Liver (tissue), 9 donors: Measurements from ENCODE around the gene ST6GALNAC5. TPM values are rescaled to one million over a fixed set of nuclear protein-coding genes. Genes with fewer than 3 reads are reported as not detected.

ENCODE experiments used
- DNase-seq: peaks from one replicate; pipeline ENCODE4 v3.0.0-alpha.2; 2017; ENCODE audit warnings: low spot score
- H3K27ac ChIP-seq, 2 donors: one replicate each; pipeline ENCODE4 v1.7.0; 2013; ENCODE audit warnings: inconsistent platforms in 2 of 2, low read length in 2 of 2, control low read depth in 1 of 2, low read depth in 1 of 2, mild to moderate bottlenecking in 1 of 2
- H3K27me3 ChIP-seq, 4 donors: one replicate each; pipeline versions ENCODE4 v1.6.1 to v1.7.0; 2013; ENCODE audit warnings: low read length in 3 of 4, inconsistent platforms in 1 of 4, mild to moderate bottlenecking in 1 of 4, moderate library complexity in 1 of 4; ENCODE audit not compliant: control insufficient read depth in 4 of 4, insufficient read depth in 4 of 4
- H3K36me3 ChIP-seq, 4 donors: one replicate each; pipeline versions ENCODE4 v1.6.1 to v1.7.0; 2013; ENCODE audit warnings: low read length in 3 of 4, mild to moderate bottlenecking in 3 of 4, low read depth in 1 of 4, moderate library complexity in 1 of 4; ENCODE audit not compliant: control insufficient read depth in 4 of 4, insufficient read depth in 3 of 4
- H3K4me1 ChIP-seq, 4 donors: one replicate each; pipeline versions ENCODE4 v1.6.1 to v1.7.0; 2013; ENCODE audit warnings: low read length in 3 of 4, mild to moderate bottlenecking in 3 of 4, moderate library complexity in 1 of 4; ENCODE audit not compliant: control insufficient read depth in 4 of 4, insufficient read depth in 4 of 4
- H3K4me3 ChIP-seq, 3 donors: one replicate each; pipeline versions ENCODE4 v1.6.1 to v1.7.0; 2013; ENCODE audit warnings: low read length in 3 of 3, control low read depth in 1 of 3, low read depth in 1 of 3, mild to moderate bottlenecking in 1 of 3
- H3K9ac ChIP-seq, 2 donors: one replicate each; pipeline ENCODE4 v1.7.0; 2013; ENCODE audit warnings: low read length in 2 of 2, mild to moderate bottlenecking in 2 of 2, moderate library complexity in 2 of 2, control low read depth in 1 of 2, low read depth in 1 of 2
- H3K9me3 ChIP-seq, 4 donors: one replicate each; pipeline versions ENCODE4 v1.6.1 to v1.7.0; 2013; ENCODE audit warnings: low read length in 3 of 4; ENCODE audit not compliant: control insufficient read depth in 4 of 4
- EGR1 ChIP-seq, 2 donors: IDR thresholded peaks; 2 replicates each; pipeline ENCODE4 v1.6.1; 2016 to 2018; ENCODE audit warnings: antibody characterized with exemption in 2 of 2, low read depth in 2 of 2
- FOXA1 ChIP-seq: IDR thresholded peaks from 2 replicates; pipeline ENCODE4 v1.6.1; 2016; ENCODE audit warnings: antibody characterized with exemption
- FOXA2 ChIP-seq: IDR thresholded peaks from 2 replicates; pipeline ENCODE4 v1.6.1; 2016; ENCODE audit warnings: antibody characterized with exemption
- GABPA ChIP-seq, 2 donors: IDR thresholded peaks in 1 of 2; conservative IDR thresholded peaks in 1 of 2; 2 replicates each; pipeline ENCODE4 v1.6.1; 2016; ENCODE audit warnings: antibody characterized with exemption in 2 of 2, mild to moderate bottlenecking in 1 of 2, moderate library complexity in 1 of 2
- HNF4A ChIP-seq, 2 donors: conservative IDR thresholded peaks; 2 replicates each; pipeline ENCODE4 v1.6.1; 2016; ENCODE audit warnings: antibody characterized with exemption in 2 of 2, mild to moderate bottlenecking in 2 of 2
- HNF4G ChIP-seq: IDR thresholded peaks from 2 replicates; pipeline ENCODE4 v1.6.1; 2016; ENCODE audit warnings: antibody characterized with exemption
- JUND ChIP-seq, 2 donors: IDR thresholded peaks; 2 replicates each; pipeline ENCODE4 v1.6.1; 2016; ENCODE audit warnings: antibody characterized with exemption in 2 of 2
- NR2F2 ChIP-seq: IDR thresholded peaks from 2 replicates; pipeline ENCODE4 v1.6.1; 2016; ENCODE audit warnings: antibody characterized with exemption
- RAD21 ChIP-seq, 2 donors: IDR thresholded peaks; 2 replicates each; pipeline ENCODE4 v1.6.1; 2016; ENCODE audit warnings: antibody characterized with exemption in 2 of 2, mild to moderate bottlenecking in 2 of 2
- RXRA ChIP-seq, 2 donors: IDR thresholded peaks; 2 replicates each; pipeline ENCODE4 v1.6.1; 2017 to 2018; ENCODE audit warnings: antibody characterized with exemption in 2 of 2, mild to moderate bottlenecking in 1 of 2
- SP1 ChIP-seq: IDR thresholded peaks from 2 replicates; pipeline ENCODE4 v1.6.1; 2018; ENCODE audit warnings: antibody characterized with exemption, mild to moderate bottlenecking
- TAF1 ChIP-seq: conservative IDR thresholded peaks from 2 replicates; pipeline ENCODE4 v1.6.1; 2016; ENCODE audit warnings: antibody characterized with exemption, mild to moderate bottlenecking
- YY1 ChIP-seq: IDR thresholded peaks from 2 replicates; pipeline ENCODE4 v1.6.1; 2016; ENCODE audit warnings: antibody characterized with exemption, mild to moderate bottlenecking
- WGBS: extraction: QIAGEN DNeasy Blood & Tissue Kit; methylation state at CpG from one replicate; pipeline ENCODE4 v1.1.7; 2013; 5-methylcytosine and 5-hydroxymethylcytosine counted together
- polyA plus RNA-seq, 2 donors: library from polyadenylated mRNA; stranded (reverse) in 1 of 2; unstranded in 1 of 2; fragments of 200-250 nt in 1 of 2; fragments of >200 nt in 1 of 2; fragmentation: Nextera tagmentation in 1 of 2; extraction: Ambion mirVana in 1 of 2; gene quantifications; one replicate each; pipeline versions ENCODE4 v1.2.1 to v1.2.3, GENCODE V29; 2013 to 2015
- total RNA-seq, 2 donors: library from RNA; depleted of rRNA; stranded (reverse); fragments of >200 nt; gene quantifications; one replicate each; pipeline ENCODE4 v1.2.3, GENCODE V29; 2014
- TF ChIP-seq, protein P1 (sequence below): IDR thresholded peaks from 2 replicates; pipeline ENCODE4 v1.6.1; 2016; ENCODE audit warnings: antibody characterized with exemption
- TF ChIP-seq, protein P2 (sequence below): IDR thresholded peaks from 2 replicates; pipeline ENCODE4 v1.6.1; 2016; ENCODE audit warnings: antibody characterized with exemption
- TF ChIP-seq, protein P3 (sequence below): IDR thresholded peaks from 2 replicates; pipeline ENCODE4 v1.6.1; 2016; ENCODE audit warnings: antibody characterized with exemption
- TF ChIP-seq, protein P4 (sequence below): IDR thresholded peaks from 2 replicates; pipeline ENCODE4 v1.6.1; 2016; ENCODE audit warnings: antibody characterized with exemption, mild to moderate bottlenecking
- donor health status: healthy.
- donor health status: healthy.
- donor health status: healthy.
- donor health status: healthy.
- donor health status: healthy.

The ST6GALNAC5 gene
- total and polyA plus RNA-seq, 4 donors = 0.09 to 0.17 TPM; not detected in 2

DNA sequence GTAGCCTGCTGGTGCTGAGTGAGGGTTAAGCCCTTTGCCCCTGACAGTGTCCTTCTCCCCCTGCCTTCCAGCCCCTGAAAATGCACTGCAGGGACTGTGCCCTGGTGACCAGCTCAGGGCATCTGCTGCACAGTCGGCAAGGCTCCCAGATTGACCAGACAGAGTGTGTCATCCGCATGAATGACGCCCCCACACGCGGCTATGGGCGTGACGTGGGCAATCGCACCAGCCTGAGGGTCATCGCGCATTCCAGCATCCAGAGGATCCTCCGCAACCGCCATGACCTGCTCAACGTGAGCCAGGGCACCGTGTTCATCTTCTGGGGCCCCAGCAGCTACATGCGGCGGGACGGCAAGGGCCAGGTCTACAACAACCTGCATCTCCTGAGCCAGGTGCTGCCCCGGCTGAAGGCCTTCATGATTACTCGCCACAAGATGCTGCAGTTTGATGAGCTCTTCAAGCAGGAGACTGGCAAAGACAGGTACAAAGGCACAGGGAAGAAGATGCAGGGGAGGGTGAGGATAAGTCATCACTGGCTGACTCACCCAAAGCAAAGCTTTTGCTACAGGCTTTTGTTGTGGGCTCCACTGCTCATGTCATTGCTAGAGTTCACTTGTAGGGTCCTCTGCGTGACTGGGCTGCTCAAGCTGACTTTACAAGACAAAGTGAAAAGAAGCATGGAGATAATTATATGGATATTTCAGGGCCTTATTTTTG, 177.0 kb downstream of the ST6GALNAC5 start:
- no peak overlapping the region for H3K27ac ChIP-seq
- WGBS = 89% methylated on average over 20 of the region's 20 CpGs
- H3K36me3 ChIP-seq = no peaks in the 10 kb centered on the region
- no peak overlapping the region for H3K9ac ChIP-seq
- no peaks in the 10 kb centered on the region for H3K4me1 ChIP-seq
- no peak overlapping the region for H3K4me3 ChIP-seq
- no peaks in the 10 kb centered on the region for H3K9me3 ChIP-seq
- TF ChIP-seq EGR1 (IDR thresholded peaks at IDR 0.05; ENCODE audit: low read depth in 2 of 2) (no peak), RAD21 (IDR thresholded peaks at IDR 0.05) (no peak), TAF1 (no peak), HNF4G (no peak), YY1 (no peak), HNF4A (conservative IDR thresholded peaks at IDR 0.05) (no peak), GABPA (IDR thresholded peaks at IDR 0.05 in 1 of 2, conservative IDR thresholded peaks at IDR 0.05 in 1 of 2) (no peak), RXRA (IDR thresholded peaks at IDR 0.05) (no peak), FOXA2 (no peak)
- TF ChIP-seq, protein P1, sequence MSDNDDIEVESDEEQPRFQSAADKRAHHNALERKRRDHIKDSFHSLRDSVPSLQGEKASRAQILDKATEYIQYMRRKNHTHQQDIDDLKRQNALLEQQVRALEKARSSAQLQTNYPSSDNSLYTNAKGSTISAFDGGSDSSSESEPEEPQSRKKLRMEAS = no peak
- no peak for DNase-seq
- no peaks in the 10 kb centered on the region for H3K27me3 ChIP-seq

DNA sequence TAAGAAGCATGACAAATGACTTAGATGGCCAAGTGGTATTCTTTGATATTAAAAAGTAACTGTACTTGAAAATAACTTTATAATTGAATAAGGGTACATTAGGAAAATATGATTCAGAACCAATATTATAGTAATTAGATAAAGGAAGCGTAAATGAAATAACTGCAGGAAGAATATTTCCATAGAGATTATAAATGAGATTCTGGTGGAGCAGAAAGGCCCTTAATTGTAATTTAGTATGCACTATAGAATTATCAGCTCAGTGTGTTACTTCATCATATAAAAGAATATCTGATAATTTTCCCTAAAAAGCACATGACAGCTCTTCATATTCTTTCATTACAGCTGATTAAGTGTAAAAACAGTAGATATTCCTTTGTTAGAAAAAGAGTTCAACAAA, 180.3 kb downstream of the ST6GALNAC5 start:
- Histone ChIP-seq H3K4me1 (no peaks in the 10 kb centered on the region), H3K27ac (no peak overlapping the region), H3K9me3 (no peaks in the 10 kb centered on the region), H3K36me3 (no peaks in the 10 kb centered on the region), H3K9ac (no peak overlapping the region), H3K27me3 (no peaks in the 10 kb centered on the region), H3K4me3 (no peak overlapping the region)
- 92% methylated on average over 1 of the region's 1 CpG for WGBS
- TF ChIP-seq SP1 (no peak), FOXA1 (no peak), GABPA (IDR thresholded peaks at IDR 0.05 in 1 of 2, conservative IDR thresholded peaks at IDR 0.05 in 1 of 2) (no peak), HNF4A (conservative IDR thresholded peaks at IDR 0.05) (no peak), HNF4G (no peak), YY1 (no peak), NR2F2 (no peak), EGR1 (IDR thresholded peaks at IDR 0.05; ENCODE audit: low read depth in 2 of 2) (no peak), TAF1 (no peak), JUND (IDR thresholded peaks at IDR 0.05) (no peak), RAD21 (IDR thresholded peaks at IDR 0.05) (no peak)
- TF ChIP-seq, protein P2, sequence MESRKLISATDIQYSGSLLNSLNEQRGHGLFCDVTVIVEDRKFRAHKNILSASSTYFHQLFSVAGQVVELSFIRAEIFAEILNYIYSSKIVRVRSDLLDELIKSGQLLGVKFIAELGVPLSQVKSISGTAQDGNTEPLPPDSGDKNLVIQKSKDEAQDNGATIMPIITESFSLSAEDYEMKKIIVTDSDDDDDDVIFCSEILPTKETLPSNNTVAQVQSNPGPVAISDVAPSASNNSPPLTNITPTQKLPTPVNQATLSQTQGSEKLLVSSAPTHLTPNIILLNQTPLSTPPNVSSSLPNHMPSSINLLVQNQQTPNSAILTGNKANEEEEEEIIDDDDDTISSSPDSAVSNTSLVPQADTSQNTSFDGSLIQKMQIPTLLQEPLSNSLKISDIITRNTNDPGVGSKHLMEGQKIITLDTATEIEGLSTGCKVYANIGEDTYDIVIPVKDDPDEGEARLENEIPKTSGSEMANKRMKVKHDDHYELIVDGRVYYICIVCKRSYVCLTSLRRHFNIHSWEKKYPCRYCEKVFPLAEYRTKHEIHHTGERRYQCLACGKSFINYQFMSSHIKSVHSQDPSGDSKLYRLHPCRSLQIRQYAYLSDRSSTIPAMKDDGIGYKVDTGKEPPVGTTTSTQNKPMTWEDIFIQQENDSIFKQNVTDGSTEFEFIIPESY = no peak
- TF ChIP-seq, protein P3, sequence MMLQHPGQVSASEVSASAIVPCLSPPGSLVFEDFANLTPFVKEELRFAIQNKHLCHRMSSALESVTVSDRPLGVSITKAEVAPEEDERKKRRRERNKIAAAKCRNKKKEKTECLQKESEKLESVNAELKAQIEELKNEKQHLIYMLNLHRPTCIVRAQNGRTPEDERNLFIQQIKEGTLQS = no peak
- TF ChIP-seq, protein P4, sequence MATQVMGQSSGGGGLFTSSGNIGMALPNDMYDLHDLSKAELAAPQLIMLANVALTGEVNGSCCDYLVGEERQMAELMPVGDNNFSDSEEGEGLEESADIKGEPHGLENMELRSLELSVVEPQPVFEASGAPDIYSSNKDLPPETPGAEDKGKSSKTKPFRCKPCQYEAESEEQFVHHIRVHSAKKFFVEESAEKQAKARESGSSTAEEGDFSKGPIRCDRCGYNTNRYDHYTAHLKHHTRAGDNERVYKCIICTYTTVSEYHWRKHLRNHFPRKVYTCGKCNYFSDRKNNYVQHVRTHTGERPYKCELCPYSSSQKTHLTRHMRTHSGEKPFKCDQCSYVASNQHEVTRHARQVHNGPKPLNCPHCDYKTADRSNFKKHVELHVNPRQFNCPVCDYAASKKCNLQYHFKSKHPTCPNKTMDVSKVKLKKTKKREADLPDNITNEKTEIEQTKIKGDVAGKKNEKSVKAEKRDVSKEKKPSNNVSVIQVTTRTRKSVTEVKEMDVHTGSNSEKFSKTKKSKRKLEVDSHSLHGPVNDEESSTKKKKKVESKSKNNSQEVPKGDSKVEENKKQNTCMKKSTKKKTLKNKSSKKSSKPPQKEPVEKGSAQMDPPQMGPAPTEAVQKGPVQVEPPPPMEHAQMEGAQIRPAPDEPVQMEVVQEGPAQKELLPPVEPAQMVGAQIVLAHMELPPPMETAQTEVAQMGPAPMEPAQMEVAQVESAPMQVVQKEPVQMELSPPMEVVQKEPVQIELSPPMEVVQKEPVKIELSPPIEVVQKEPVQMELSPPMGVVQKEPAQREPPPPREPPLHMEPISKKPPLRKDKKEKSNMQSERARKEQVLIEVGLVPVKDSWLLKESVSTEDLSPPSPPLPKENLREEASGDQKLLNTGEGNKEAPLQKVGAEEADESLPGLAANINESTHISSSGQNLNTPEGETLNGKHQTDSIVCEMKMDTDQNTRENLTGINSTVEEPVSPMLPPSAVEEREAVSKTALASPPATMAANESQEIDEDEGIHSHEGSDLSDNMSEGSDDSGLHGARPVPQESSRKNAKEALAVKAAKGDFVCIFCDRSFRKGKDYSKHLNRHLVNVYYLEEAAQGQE = no peak
- no peak for DNase-seq
